ENCODE results near the gene HIPK3. TPM values are rescaled to one million over a fixed set of nuclear protein-coding genes. Genes with fewer than 3 reads are reported as not detected.

The HIPK3 gene
- total RNA-seq, 1 donor from 2014 or later, result 50.7 TPM

DNA sequence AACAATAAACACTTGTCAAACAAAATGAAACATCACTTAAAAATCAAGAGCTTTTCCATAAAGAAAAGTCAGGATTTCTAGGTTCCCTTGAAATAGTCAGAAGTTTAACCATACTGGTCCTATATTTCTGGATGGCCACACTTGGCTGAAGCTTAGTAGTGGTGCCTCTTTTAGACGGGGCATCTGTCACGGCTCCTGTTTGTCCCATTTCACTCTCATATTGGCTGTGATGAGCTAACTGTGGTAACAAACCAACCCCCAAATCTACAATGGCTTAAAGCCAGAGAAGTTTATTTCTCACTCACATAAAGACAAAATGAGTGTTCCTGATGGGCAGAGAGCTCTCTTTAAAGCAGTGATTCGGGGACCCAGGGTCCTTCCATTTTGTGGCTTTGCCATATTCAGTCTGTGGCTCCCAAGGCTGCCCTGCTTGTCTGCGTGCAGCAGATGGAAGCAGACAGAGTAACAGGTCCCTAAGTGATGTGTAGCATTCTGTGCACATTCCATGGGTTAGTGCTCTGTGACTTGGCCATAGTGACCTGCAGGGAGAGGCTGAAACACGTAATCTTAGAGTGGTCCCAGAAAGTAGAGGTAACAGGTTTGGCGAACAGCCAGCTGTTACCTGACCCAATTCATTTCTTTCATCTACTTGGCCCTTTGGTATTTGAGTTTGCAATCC is 137.4 kb downstream of the HIPK3 start:
- POLR2A ChIA-PET, result no interaction called here
- H3K4me3 Mint-ChIP-seq, result no peak overlapping the region

DNA sequence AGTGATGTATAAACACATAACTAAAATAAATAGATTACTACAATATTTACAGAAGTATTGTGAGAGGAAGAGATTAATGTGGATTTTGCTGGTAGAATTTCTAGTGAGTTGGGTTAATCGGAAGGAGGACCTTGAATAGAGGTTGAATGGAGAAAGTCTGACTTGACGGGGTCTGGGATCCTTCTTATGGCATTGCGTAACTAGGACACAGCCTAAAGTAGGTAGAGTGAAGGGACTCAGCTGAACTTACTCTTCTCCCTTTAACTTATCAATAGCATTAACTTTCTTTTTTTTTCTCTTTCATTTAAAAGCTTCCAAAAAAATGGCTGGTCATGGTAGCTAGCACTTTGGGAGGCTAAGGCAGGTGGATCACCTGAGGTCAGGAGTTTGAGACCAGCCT is 139.2 kb downstream of the HIPK3 start:
- H3K27me3 Mint-ChIP-seq, result peaks cover 6% of the 10 kb centered on the region
- intact Hi-C loops (cut with micrococcal nuclease), result no loop called here
- ChIA-PET POLR2A (no interaction called here), CTCF (no interaction called here)
- ATAC-seq (ENCODE audit: low read depth), result no peak
- H3K27ac Mint-ChIP-seq, result no peak overlapping the region
- no peak overlapping the region for H3K4me3 Mint-ChIP-seq
- no peaks in the 10 kb centered on the region for H3K4me1 Mint-ChIP-seq
- no peaks in the 10 kb centered on the region for H3K36me3 Mint-ChIP-seq (ENCODE audit: low read depth)
- TF ChIP-seq, protein P1, sequence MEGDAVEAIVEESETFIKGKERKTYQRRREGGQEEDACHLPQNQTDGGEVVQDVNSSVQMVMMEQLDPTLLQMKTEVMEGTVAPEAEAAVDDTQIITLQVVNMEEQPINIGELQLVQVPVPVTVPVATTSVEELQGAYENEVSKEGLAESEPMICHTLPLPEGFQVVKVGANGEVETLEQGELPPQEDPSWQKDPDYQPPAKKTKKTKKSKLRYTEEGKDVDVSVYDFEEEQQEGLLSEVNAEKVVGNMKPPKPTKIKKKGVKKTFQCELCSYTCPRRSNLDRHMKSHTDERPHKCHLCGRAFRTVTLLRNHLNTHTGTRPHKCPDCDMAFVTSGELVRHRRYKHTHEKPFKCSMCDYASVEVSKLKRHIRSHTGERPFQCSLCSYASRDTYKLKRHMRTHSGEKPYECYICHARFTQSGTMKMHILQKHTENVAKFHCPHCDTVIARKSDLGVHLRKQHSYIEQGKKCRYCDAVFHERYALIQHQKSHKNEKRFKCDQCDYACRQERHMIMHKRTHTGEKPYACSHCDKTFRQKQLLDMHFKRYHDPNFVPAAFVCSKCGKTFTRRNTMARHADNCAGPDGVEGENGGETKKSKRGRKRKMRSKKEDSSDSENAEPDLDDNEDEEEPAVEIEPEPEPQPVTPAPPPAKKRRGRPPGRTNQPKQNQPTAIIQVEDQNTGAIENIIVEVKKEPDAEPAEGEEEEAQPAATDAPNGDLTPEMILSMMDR (IDR thresholded peaks at IDR 0.05), result no peak
- no peaks in the 10 kb centered on the region for H3K9me3 Mint-ChIP-seq
- no peak for DNase-seq

More for the DNA sequence above, 137.4 kb downstream of the HIPK3 start:
- Mint-ChIP-seq H3K4me1 (peaks cover 5% of the 10 kb centered on the region), H3K36me3 (ENCODE audit: low read depth) (no peaks in the 10 kb centered on the region), H3K27ac (no peak overlapping the region), H3K27me3 (peaks cover 6% of the 10 kb centered on the region), H3K9me3 (no peaks in the 10 kb centered on the region)
- TF ChIP-seq, protein P1 (IDR thresholded peaks at IDR 0.05), result no peak
- CTCF ChIA-PET, result no interaction called here
- no peak for ATAC-seq (ENCODE audit: low read depth)
- intact Hi-C loops (cut with micrococcal nuclease), result loop anchor here (1.0 kb wide), 1 partner anchor 11 kb away; no protein-coding TSS in a partner anchor
- no peak for DNase-seq

DNA sequence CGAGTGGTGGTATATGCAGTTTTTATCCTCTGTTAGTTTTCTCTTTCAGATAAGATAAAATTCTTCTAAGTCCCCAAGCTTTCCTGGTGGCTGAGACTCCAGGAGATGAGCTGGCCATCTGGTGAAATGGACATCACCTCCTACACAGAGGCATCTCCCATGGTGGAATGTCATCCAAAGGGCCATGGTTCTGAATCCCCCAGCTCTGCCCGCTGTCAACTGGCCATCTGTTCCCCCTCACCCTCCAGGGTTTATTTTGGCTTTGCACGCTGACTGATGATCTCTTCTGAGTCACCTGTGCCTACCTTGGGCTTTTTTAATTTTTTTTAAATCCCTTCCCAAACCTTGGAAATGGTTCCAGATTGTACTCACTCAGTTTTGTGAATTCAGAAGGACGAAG is 142.2 kb downstream of the HIPK3 start:
- ChIA-PET CTCF (no interaction called here), POLR2A (no interaction called here)
- no peaks in the 10 kb centered on the region for H3K9me3 Mint-ChIP-seq
- no peaks in the 10 kb centered on the region for H3K36me3 Mint-ChIP-seq (ENCODE audit: low read depth)
- no peak overlapping the region for H3K4me3 Mint-ChIP-seq
- H3K27me3 Mint-ChIP-seq, result peaks cover 6% of the 10 kb centered on the region
- no peak overlapping the region for H3K27ac Mint-ChIP-seq
- TF ChIP-seq, protein P1 (IDR thresholded peaks at IDR 0.05), result no peak
- no peaks in the 10 kb centered on the region for H3K4me1 Mint-ChIP-seq
- intact Hi-C loops (cut with micrococcal nuclease), result no loop called here
- ATAC-seq (ENCODE audit: low read depth) (no peak), DNase-seq (no peak)

GRCh38 chr11:33402066-33402465 is 144.9 kb downstream of the HIPK3 start:
- no peak overlapping the region for H3K27ac Mint-ChIP-seq
- DNase-seq (no peak), ATAC-seq (ENCODE audit: low read depth) (no peak)
- H3K4me3 Mint-ChIP-seq, result no peak overlapping the region
- intact Hi-C loops (cut with micrococcal nuclease), result no loop called here
- H3K27me3 Mint-ChIP-seq, result peaks cover 2% of the 10 kb centered on the region
- no peaks in the 10 kb centered on the region for H3K9me3 Mint-ChIP-seq
- no peaks in the 10 kb centered on the region for H3K36me3 Mint-ChIP-seq (ENCODE audit: low read depth)
- H3K4me1 Mint-ChIP-seq, result no peaks in the 10 kb centered on the region
- ChIA-PET POLR2A (no interaction called here), CTCF (interaction anchor here (1.0 kb wide), 1 partner anchor 38 kb away, joined by 3 read pairs; no protein-coding TSS in a partner anchor)
- TF ChIP-seq, protein P1 (IDR thresholded peaks at IDR 0.05), result no peak

DNA sequence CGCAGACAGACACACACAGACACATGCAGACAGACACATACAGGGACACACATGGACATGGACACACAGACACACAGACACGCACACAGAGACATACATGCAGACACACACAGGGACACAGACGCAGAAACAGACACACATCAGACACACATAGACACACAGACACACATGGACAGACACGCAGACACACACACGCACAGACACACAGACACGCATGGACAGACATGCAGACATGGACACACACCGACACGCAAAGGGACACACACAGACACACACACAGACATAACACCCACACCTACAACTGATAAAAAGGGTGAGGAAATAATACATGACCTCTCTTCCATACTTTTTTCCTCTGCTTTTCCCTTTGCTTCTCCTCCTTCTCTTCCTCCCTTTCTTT is 146.2 kb downstream of the HIPK3 start:
- no peak overlapping the region for H3K4me3 Mint-ChIP-seq
- intact Hi-C loops (cut with micrococcal nuclease), result no loop called here
- ChIA-PET CTCF (no interaction called here), POLR2A (no interaction called here)
- H3K27ac Mint-ChIP-seq, result no peak overlapping the region
- DNase-seq, result no peak
- H3K36me3 Mint-ChIP-seq (ENCODE audit: low read depth), result no peaks in the 10 kb centered on the region
- TF ChIP-seq, protein P1 (IDR thresholded peaks at IDR 0.05), result no peak
- H3K4me1 Mint-ChIP-seq, result no peaks in the 10 kb centered on the region
- H3K9me3 Mint-ChIP-seq, result no peaks in the 10 kb centered on the region
- ATAC-seq (ENCODE audit: low read depth), result no peak
- peaks cover 2% of the 10 kb centered on the region for H3K27me3 Mint-ChIP-seq
